ENCODE results near the gene FRY.

FRY gene

GRCh38 chr13:32164622-32165268, 133.2 kb downstream of the FRY start:
- peak; percentile 58 for DNase-seq (ENCODE audit: low read depth)
- TF ChIP-seq CTCF (conservative IDR thresholded peaks at IDR 0.05; ENCODE audit: low read length): peak; percentile 65
- no peak overlapping the region for H3K4me3 ChIP-seq (ENCODE audit: low read length)

GRCh38 chr13:32165796-32166195, 134.2 kb downstream of the FRY start:
- no peak overlapping the region for H3K4me3 ChIP-seq (ENCODE audit: low read length)
- no peak for TF ChIP-seq CTCF (conservative IDR thresholded peaks at IDR 0.05; ENCODE audit: low read length)
- DNase-seq (ENCODE audit: low read depth): peak; percentile 45

- no peak for TF ChIP-seq CTCF (conservative IDR thresholded peaks at IDR 0.05; ENCODE audit: low read length)
- no peak for DNase-seq (ENCODE audit: low read depth)
- no peak overlapping the region for H3K4me3 ChIP-seq (ENCODE audit: low read length)
These were observed 136.6 kb downstream of the FRY start for GRCh38 chr13:32168131-32168530.

GRCh38 chr13:32170841-32171240, 139.3 kb downstream of the FRY start:
- no peak overlapping the region for H3K4me3 ChIP-seq (ENCODE audit: low read length)
- no peak for DNase-seq (ENCODE audit: low read depth)
- TF ChIP-seq CTCF (conservative IDR thresholded peaks at IDR 0.05; ENCODE audit: low read length): no peak

- no peak for TF ChIP-seq CTCF (conservative IDR thresholded peaks at IDR 0.05; ENCODE audit: low read length)
- no peak overlapping the region for H3K4me3 ChIP-seq (ENCODE audit: low read length)
- no peak for DNase-seq (ENCODE audit: low read depth)
These were observed 142.3 kb downstream of the FRY start for GRCh38 chr13:32173881-32174280.

GRCh38 chr13:32174366-32174765, 142.8 kb downstream of the FRY start:
- H3K4me3 ChIP-seq (ENCODE audit: low read length): no peak overlapping the region
- TF ChIP-seq CTCF (conservative IDR thresholded peaks at IDR 0.05; ENCODE audit: low read length): no peak
- DNase-seq (ENCODE audit: low read depth): no peak

GRCh38 chr13:32175307-32175706, 143.7 kb downstream of the FRY start:
- H3K4me3 ChIP-seq (ENCODE audit: low read length): no peak overlapping the region
- DNase-seq (ENCODE audit: low read depth): peak; percentile 6
- TF ChIP-seq CTCF (conservative IDR thresholded peaks at IDR 0.05; ENCODE audit: low read length): no peak
